Esophagus muscularis mucosa (tissue), 3 donors: Measurements from ENCODE around the gene SLC2A11.

Experiments used
- CTCF ChIP-seq, 3 experiments: fragments of 200-600 bp in 2 of 3; fragments of 450-650 bp in 1 of 3; sonication (generic) in 2 of 3; IDR thresholded peaks; one replicate each; pipeline ENCODE4 v1.5.1; 2017 to 2019; ENCODE audit warnings: antibody characterized with exemption in 3 of 3, mild to moderate bottlenecking in 2 of 3, moderate library complexity in 1 of 3
- POLR2AphosphoS5 ChIP-seq, 2 donors: sonication (generic); formaldehyde crosslinking; IDR thresholded peaks; one replicate each; pipeline ENCODE4 v1.6.1; 2017; ENCODE audit warnings: antibody characterized with exemption in 2 of 2

GRCh38 chr22:23834793-23835483 is 22.7 kb upstream of the SLC2A11 start:
- no peak for TF ChIP-seq CTCF (IDR thresholded peaks at IDR 0.05)
- TF ChIP-seq POLR2AphosphoS5 (IDR thresholded peaks at IDR 0.05): no peak
